GM12878 (cell line): ENCODE data around the gene WNT5A.

Experiments
- CBX5 ChIP-seq: sonication (generic); IDR thresholded peaks from 2 replicates; pipeline ENCODE4 v1.6.1; 2016; ENCODE audit warnings: low read depth, moderate library complexity, mild to moderate bottlenecking, inconsistent platforms
- CEBPB ChIP-seq, 2 experiments: fragments of 150-350 bp in 1 of 2; IDR thresholded peaks; 2 replicates each; pipeline ENCODE4 v1.6.1; 2012 to 2014; ENCODE audit warnings: low read depth in 2 of 2, low read length in 2 of 2, borderline replicate concordance in 1 of 2, inconsistent platforms in 1 of 2
- CHD1 ChIP-seq: IDR thresholded peaks from 2 replicates; pipeline ENCODE4 v1.6.1; 2012; ENCODE audit warnings: low read depth, low read length, improper control_type of control experiment
- CHD2 ChIP-seq: IDR thresholded peaks from 2 replicates; pipeline ENCODE4 v1.6.1; 2011; ENCODE audit warnings: low read depth, low read length, improper control_type of control experiment, borderline replicate concordance
- EZH2 ChIP-seq: IDR thresholded peaks from 2 replicates; pipeline ENCODE4 v1.6.1; 2012; ENCODE audit warnings: low read depth, mild to moderate bottlenecking, control low read depth, inconsistent platforms, low read length, borderline replicate concordance; ENCODE audit not compliant: control insufficient read depth
- GABPA ChIP-seq: IDR thresholded peaks from 2 replicates; pipeline ENCODE4 v1.6.1; 2014; ENCODE audit warnings: antibody characterized with exemption, low read depth, mild to moderate bottlenecking, inconsistent platforms
- POLR2A ChIP-seq: IDR thresholded peaks from 2 replicates; pipeline ENCODE4 v1.6.1; 2011; ENCODE audit warnings: low read depth, mild to moderate bottlenecking, low read length
- SMAD1 ChIP-seq: fragments of 450-650 bp; IDR thresholded peaks from 2 replicates; pipeline ENCODE4 v1.6.1; 2018; ENCODE audit warnings: mild to moderate bottlenecking, low read depth; ENCODE audit not compliant: partially characterized antibody
- SRF ChIP-seq, 2 experiments: IDR thresholded peaks; 2 replicates each; pipeline ENCODE4 v1.6.1; 2011; ENCODE audit warnings: low read depth in 2 of 2, low read length in 2 of 2, mild to moderate bottlenecking in 1 of 2, moderate library complexity in 1 of 2
- TF ChIP-seq, protein P1 (sequence below), 3 experiments: IDR thresholded peaks in 2 of 3; conservative IDR thresholded peaks in 1 of 3; 2 replicates each; pipeline ENCODE4 v1.5.1; 2011; ENCODE audit warnings: low read depth in 3 of 3, low read length in 3 of 3, mild to moderate bottlenecking in 3 of 3, control low read depth in 2 of 3, moderate library complexity in 2 of 3, inconsistent platforms in 1 of 3, mixed read lengths in 1 of 3; ENCODE audit not compliant: control insufficient read depth in 2 of 3, insufficient read depth in 1 of 3; ENCODE audit errors: extremely low read depth in 1 of 3
- TF ChIP-seq, protein P2 (sequence below): fragments of 450-650 bp; IDR thresholded peaks from 2 replicates; pipeline ENCODE4 v1.6.1; 2016; ENCODE audit warnings: mild to moderate bottlenecking

DNA sequence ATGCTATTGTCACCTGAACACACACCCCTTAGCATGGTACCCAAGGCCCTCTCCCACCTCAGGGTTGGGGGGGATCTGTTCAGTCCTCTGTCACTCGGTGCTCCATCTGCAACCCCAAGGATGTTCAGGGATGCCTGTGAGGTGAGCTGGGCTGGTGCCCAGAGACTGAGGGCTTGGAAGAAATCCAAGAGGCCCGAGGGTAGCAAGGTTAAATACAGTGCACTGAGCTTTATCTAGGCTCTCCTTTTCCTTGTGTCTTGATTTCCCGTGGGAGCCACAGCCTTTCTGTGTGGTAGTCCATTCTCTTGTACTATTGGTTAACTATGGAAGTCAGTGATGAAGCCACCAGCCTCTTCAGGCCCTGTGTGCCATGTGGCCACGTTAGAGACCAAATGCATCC, 18.7 kb upstream of the WNT5A start:
- TF ChIP-seq GABPA (no peak), SMAD1 (no peak), POLR2A (no peak), CHD1 (no peak), SRF (IDR thresholded peaks at IDR 0.05; ENCODE audit: low read depth in 2 of 2, low read length in 2 of 2) (no peak), CHD2 (no peak), CBX5 (no peak), CEBPB (IDR thresholded peaks at IDR 0.05; ENCODE audit: borderline replicate concordance in 1 of 2, low read depth in 2 of 2, low read length in 2 of 2) (no peak), EZH2 (no peak)
- TF ChIP-seq, protein P1, sequence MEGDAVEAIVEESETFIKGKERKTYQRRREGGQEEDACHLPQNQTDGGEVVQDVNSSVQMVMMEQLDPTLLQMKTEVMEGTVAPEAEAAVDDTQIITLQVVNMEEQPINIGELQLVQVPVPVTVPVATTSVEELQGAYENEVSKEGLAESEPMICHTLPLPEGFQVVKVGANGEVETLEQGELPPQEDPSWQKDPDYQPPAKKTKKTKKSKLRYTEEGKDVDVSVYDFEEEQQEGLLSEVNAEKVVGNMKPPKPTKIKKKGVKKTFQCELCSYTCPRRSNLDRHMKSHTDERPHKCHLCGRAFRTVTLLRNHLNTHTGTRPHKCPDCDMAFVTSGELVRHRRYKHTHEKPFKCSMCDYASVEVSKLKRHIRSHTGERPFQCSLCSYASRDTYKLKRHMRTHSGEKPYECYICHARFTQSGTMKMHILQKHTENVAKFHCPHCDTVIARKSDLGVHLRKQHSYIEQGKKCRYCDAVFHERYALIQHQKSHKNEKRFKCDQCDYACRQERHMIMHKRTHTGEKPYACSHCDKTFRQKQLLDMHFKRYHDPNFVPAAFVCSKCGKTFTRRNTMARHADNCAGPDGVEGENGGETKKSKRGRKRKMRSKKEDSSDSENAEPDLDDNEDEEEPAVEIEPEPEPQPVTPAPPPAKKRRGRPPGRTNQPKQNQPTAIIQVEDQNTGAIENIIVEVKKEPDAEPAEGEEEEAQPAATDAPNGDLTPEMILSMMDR (IDR thresholded peaks at IDR 0.05 in 2 of 3, conservative IDR thresholded peaks at IDR 0.05 in 1 of 3; ENCODE audit: control insufficient read depth in 2 of 3, extremely low read depth in 1 of 3, insufficient read depth in 1 of 3, low read depth in 3 of 3, low read length in 3 of 3) = no peak
- TF ChIP-seq, protein P2, sequence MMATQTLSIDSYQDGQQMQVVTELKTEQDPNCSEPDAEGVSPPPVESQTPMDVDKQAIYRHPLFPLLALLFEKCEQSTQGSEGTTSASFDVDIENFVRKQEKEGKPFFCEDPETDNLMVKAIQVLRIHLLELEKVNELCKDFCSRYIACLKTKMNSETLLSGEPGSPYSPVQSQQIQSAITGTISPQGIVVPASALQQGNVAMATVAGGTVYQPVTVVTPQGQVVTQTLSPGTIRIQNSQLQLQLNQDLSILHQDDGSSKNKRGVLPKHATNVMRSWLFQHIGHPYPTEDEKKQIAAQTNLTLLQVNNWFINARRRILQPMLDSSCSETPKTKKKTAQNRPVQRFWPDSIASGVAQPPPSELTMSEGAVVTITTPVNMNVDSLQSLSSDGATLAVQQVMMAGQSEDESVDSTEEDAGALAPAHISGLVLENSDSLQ = no peak
